K562 (cell line): ENCODE results near the gene TTLL9.

Source experiments
- ATF4 ChIP-seq: fragments of 450-650 bp; formaldehyde crosslinking; IDR thresholded peaks from 2 replicates; pipeline ENCODE4 v1.4.0; 2022; ENCODE audit warnings: mild to moderate bottlenecking, moderate library complexity
- CBX1 ChIP-seq: sonication (generic); IDR thresholded peaks from 2 replicates; pipeline ENCODE4 v1.6.1; 2016; ENCODE audit warnings: antibody characterized with exemption, low read depth, mild to moderate bottlenecking
- CREM ChIP-seq: IDR thresholded peaks from 2 replicates; pipeline ENCODE4 v1.6.1; 2014; ENCODE audit warnings: antibody characterized with exemption, low read depth
- NCOA1 ChIP-seq: fragments of 450-650 bp; IDR thresholded peaks from 2 replicates; pipeline ENCODE4 v1.6.1; 2016; ENCODE audit warnings: low read depth
- POLR2A ChIP-seq: fragments of 450-650 bp; conservative IDR thresholded peaks from 2 replicates; pipeline ENCODE4 v1.6.1; 2016
- POLR2AphosphoS5 ChIP-seq: IDR thresholded peaks from 2 replicates; pipeline ENCODE4 v1.6.1; 2011; ENCODE audit warnings: mild to moderate bottlenecking, low read depth, low read length, moderate library complexity; ENCODE audit not compliant: control insufficient read depth, insufficient read depth
- RFX1 ChIP-seq: fragments of 450-650 bp; IDR thresholded peaks from 2 replicates; pipeline ENCODE4 v1.6.1; 2016; ENCODE audit warnings: mild to moderate bottlenecking, moderate library complexity
- ZBTB33 ChIP-seq: sonication (generic); formaldehyde crosslinking; IDR thresholded peaks from 2 replicates; pipeline ENCODE4 v1.8.1; 2023; ENCODE audit warnings: mild to moderate bottlenecking, missing genetic modification reagents
- ZNF324 ChIP-seq: fragments of 250-450 bp; sonication (Bioruptor Pico); IDR thresholded peaks from 2 replicates; pipeline ENCODE4 v1.4.0; 2020; ENCODE audit warnings: mild to moderate bottlenecking
- TF ChIP-seq, protein P1 (sequence below), 2 experiments: IDR thresholded peaks; 2 replicates each; pipeline ENCODE4 v1.6.1; 2011; ENCODE audit warnings: borderline replicate concordance in 1 of 2, control low read depth in 1 of 2, low read depth in 1 of 2, low read length in 1 of 2, mild to moderate bottlenecking in 1 of 2, mixed read lengths in 1 of 2, moderate library complexity in 1 of 2; ENCODE audit not compliant: insufficient read depth in 1 of 2, insufficient read length in 1 of 2, poor library complexity in 1 of 2, severe bottlenecking in 1 of 2; ENCODE audit errors: extremely low read depth in 1 of 2

DNA sequence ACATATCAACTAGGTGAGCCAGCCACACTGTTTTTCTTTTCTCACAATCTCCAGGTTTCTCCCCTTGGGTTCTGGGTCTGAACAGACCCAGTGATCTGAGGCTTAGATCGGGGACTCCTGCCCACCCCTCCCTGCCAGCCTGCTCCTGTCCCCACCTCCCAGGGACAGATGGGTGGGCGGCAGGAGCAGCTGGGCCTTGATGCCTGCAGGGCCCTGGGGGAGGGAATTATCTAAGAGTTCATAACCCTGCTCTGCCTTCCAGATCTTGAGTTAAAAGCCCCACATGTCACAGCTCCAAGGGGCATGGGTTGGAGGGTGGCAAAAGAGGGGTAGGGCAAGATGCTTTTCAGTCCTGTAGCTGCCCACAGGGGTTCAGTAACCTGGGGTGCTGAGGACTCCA lies 92.3 kb downstream of the TTLL9 start:
- TF ChIP-seq, protein P1, sequence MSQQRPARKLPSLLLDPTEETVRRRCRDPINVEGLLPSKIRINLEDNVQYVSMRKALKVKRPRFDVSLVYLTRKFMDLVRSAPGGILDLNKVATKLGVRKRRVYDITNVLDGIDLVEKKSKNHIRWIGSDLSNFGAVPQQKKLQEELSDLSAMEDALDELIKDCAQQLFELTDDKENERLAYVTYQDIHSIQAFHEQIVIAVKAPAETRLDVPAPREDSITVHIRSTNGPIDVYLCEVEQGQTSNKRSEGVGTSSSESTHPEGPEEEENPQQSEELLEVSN (IDR thresholded peaks at IDR 0.05; ENCODE audit: borderline replicate concordance in 1 of 2, extremely low read depth in 1 of 2, insufficient read depth in 1 of 2, insufficient read length in 1 of 2, low read depth in 1 of 2, low read length in 1 of 2, poor library complexity in 1 of 2, severe bottlenecking in 1 of 2) = no peak
- TF ChIP-seq POLR2A (no peak), ZBTB33 (CRISPR knock-in tag) (no peak), ATF4 (CRISPR knock-in tag) (no peak), ZNF324 (CRISPR knock-in tag) (no peak), POLR2AphosphoS5 (no peak), NCOA1 (no peak), CBX1 (no peak), CREM (no peak), RFX1 (no peak)
